ENCODE data around the gene CSTF3.

CSTF3 gene

GRCh38 chr11:33116535-33116934 lies 44.7 kb downstream of the CSTF3 start:
- H3K36me3 ChIP-seq (ENCODE audit: insufficient read depth) = no peaks in the 10 kb centered on the region
- no peaks in the 10 kb centered on the region for H3K4me1 ChIP-seq (ENCODE audit: low read depth, poor library complexity, severe bottlenecking)
- no peak for TF ChIP-seq CTCF (conservative IDR thresholded peaks at IDR 0.05; ENCODE audit: low read depth, low read length)
- H4K20me1 ChIP-seq (ENCODE audit: insufficient read depth) = no peaks in the 10 kb centered on the region
- no peaks in the 10 kb centered on the region for H3K27me3 ChIP-seq (ENCODE audit: insufficient read depth, low read depth)
- no peak overlapping the region for H3K4me3 ChIP-seq (IDR thresholded peaks at IDR 0.05; ENCODE audit: insufficient read depth, low read depth, low read length)
- no peak overlapping the region for H3K4me2 ChIP-seq
- H3K9ac ChIP-seq = no peak overlapping the region
- H3K27ac ChIP-seq = no peak overlapping the region
- H3K79me2 ChIP-seq (ENCODE audit: insufficient read depth, low read depth) = no peaks in the 10 kb centered on the region
- H2AFZ ChIP-seq (ENCODE audit: low read depth) = no peak overlapping the region

GRCh38 chr11:33110083-33110482 lies 51.2 kb downstream of the CSTF3 start:
- Histone ChIP-seq H3K27ac (no peak overlapping the region), H3K4me3 (IDR thresholded peaks at IDR 0.05; ENCODE audit: insufficient read depth, low read depth, low read length) (no peak overlapping the region), H3K36me3 (ENCODE audit: insufficient read depth) (no peaks in the 10 kb centered on the region), H3K27me3 (ENCODE audit: insufficient read depth, low read depth) (no peaks in the 10 kb centered on the region), H3K9ac (no peak overlapping the region), H3K79me2 (ENCODE audit: insufficient read depth, low read depth) (no peaks in the 10 kb centered on the region), H4K20me1 (ENCODE audit: insufficient read depth) (no peaks in the 10 kb centered on the region), H3K4me1 (ENCODE audit: low read depth, poor library complexity, severe bottlenecking) (no peaks in the 10 kb centered on the region), H3K4me2 (no peak overlapping the region), H2AFZ (ENCODE audit: low read depth) (no peak overlapping the region)
- TF ChIP-seq CTCF (conservative IDR thresholded peaks at IDR 0.05; ENCODE audit: low read depth, low read length) = no peak

GRCh38 chr11:33109294-33109895 lies 51.9 kb downstream of the CSTF3 start:
- Histone ChIP-seq H3K79me2 (ENCODE audit: insufficient read depth, low read depth) (no peaks in the 10 kb centered on the region), H3K4me3 (IDR thresholded peaks at IDR 0.05; ENCODE audit: insufficient read depth, low read depth, low read length) (no peak overlapping the region), H3K4me1 (ENCODE audit: low read depth, poor library complexity, severe bottlenecking) (no peaks in the 10 kb centered on the region), H3K27ac (no peak overlapping the region), H3K27me3 (ENCODE audit: insufficient read depth, low read depth) (no peaks in the 10 kb centered on the region), H3K4me2 (no peak overlapping the region), H4K20me1 (ENCODE audit: insufficient read depth) (no peaks in the 10 kb centered on the region), H3K9ac (no peak overlapping the region), H2AFZ (ENCODE audit: low read depth) (no peak overlapping the region), H3K36me3 (ENCODE audit: insufficient read depth) (no peaks in the 10 kb centered on the region)
- TF ChIP-seq CTCF (conservative IDR thresholded peaks at IDR 0.05; ENCODE audit: low read depth, low read length) = no peak

GRCh38 chr11:33103836-33104235 lies 57.4 kb downstream of the CSTF3 start:
- H3K4me1 ChIP-seq (ENCODE audit: low read depth, poor library complexity, severe bottlenecking) = no peaks in the 10 kb centered on the region
- H3K79me2 ChIP-seq (ENCODE audit: insufficient read depth, low read depth) = no peaks in the 10 kb centered on the region
- H2AFZ ChIP-seq (ENCODE audit: low read depth) = no peak overlapping the region
- no peaks in the 10 kb centered on the region for H3K36me3 ChIP-seq (ENCODE audit: insufficient read depth)
- no peak overlapping the region for H3K9ac ChIP-seq
- H3K27me3 ChIP-seq (ENCODE audit: insufficient read depth, low read depth) = no peaks in the 10 kb centered on the region
- H4K20me1 ChIP-seq (ENCODE audit: insufficient read depth) = no peaks in the 10 kb centered on the region
- no peak overlapping the region for H3K27ac ChIP-seq
- H3K4me2 ChIP-seq = no peak overlapping the region
- TF ChIP-seq CTCF (conservative IDR thresholded peaks at IDR 0.05; ENCODE audit: low read depth, low read length) = no peak
- no peak overlapping the region for H3K4me3 ChIP-seq (IDR thresholded peaks at IDR 0.05; ENCODE audit: insufficient read depth, low read depth, low read length)
